EL (cell line): ENCODE measurements around the gene GOLGA6L10.
"Not testable (repeated sequence)": the region's sequence is repeated elsewhere in the genome, so short reads cannot be mapped to it uniquely, and the experiment has no call there.

Source experiments
- DNase-seq: peaks from one replicate; pipeline ENCODE4 v3.0.0-alpha.2; 2016

Gene GOLGA6L10

DNA sequence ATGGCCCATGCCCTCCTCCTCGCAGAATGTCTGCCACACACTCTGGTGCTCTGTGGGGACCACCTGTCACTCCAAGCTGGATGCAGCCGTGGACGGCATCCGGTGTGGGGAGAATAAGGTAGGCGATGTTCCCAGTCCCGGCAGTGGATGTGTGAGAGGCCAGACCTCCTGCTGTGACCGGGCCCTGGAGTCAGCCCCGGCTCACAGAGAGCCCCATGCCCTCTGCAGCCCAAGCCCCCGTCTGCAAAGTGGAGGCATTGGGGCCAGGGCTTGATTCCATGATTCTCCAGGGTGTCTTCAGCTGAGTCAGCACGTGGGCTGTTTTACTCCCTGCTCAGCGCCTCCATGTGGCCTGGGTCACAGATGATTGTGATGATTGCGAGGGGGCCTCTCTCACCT lies 32.2 kb downstream of the GOLGA6L10 start:
- no peak for DNase-seq

DNA sequence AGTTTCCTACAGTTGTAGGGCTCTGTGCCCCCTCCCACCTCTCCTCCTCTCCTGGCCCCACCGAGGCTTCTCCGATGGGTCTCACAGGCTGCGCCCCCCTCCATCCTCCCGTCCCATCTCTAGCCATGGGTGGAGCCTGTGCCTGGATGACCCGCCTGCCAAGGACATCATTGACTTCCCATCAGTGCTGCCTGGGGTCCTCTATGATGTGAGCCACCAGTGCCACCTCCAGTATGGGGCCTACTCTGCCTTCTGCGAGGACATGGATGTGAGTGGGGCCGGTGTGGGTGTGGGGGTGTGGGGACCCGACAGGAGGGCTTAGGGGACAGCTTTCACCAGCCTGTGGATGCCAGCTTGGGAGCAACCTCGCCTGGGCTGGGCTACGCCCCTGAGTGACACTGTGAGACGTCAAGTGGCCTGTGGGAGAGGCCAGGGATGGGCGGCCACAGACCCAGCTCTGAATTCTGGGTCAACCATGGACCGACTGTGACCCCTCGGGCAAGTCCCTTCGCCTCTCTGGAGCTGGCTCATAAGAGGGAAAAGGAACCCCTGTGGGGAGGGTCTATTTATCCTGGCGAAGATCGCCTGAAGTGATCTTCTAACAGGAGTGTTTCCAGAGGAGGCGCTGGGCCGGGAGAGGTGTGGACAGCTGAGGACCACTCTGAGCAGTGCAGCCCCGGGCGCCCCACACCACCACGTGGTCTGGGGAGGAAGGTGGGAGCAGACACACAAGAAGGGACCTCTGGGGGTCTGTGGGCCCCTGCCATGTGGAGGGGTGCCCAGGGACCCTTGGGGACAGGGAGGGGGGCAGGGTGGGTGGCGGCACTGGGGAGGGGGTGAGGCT lies 32.8 kb downstream of the GOLGA6L10 start:
- DNase-seq, result not testable (repeated sequence)

DNA sequence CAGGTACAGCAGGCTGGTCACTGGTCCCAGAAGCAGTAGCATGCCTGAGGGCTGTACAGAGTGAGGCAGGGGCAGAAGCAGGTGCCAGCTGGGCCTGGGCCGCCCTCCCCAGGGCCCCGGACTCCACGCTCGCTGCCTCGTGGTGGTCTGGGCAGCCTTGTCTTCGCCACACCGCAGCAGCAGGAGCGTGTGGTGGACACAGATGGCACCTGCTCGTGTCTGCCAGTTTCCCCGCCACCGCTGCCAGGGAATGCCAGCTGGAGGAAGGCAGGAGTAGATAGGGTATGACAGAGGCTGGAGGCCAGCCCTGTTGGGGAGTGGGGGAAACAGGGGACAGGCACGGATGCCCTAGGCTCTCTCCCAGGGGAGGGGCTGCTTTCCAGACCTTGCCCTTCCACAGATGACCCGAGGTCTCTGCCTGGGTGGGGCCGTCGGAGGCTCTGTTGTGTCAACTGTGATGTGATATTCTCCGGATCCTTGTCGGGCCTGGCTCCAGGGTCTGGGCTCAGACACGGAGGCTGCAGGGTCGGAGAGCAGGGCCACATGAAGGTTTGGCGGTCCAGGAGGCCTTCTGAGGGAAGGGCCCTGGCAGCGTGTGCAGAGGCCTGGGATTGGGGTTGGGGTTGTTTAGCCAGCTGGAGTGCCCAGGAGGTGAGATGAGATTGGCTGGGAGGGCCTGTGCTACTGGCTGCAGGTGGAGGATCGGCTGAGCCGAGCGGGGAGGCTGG lies 33.6 kb downstream of the GOLGA6L10 start:
- no peak for DNase-seq

DNA sequence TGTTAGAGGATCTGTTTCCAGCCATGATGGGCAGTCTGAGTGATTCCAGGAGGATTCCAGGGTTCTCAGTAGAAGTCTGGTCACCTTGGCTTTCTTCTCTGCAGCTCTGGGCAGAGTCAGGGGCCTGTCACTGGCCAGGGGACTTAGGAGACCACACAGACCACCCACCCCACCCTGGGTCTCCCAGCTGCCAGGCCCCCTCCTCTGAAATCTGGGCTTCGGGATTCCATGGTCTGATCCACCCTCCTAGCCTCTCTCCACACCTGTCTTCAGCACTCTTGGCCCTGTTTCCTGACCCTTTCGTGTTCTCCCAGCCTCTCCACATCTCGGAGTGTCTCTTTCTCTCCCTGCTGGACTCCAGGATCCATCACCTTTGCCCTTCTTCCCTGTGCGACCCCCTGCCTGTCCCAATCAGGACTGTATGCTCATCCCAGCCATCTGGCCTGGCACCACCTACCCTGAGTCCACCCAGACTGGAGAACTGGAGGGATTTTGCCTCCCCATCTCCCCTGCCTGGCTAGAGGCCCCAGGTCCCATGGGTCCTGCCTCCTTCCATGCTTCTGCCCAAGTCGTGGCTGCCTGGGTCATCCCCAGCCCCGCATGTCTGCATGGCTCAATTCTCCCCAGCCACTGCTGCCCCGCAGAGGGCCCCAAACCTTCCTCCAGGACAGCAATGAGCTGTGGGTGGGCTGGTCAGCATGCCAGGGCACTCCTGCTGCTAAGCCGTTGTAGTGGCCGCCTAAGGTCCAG lies 34.3 kb downstream of the GOLGA6L10 start:
- DNase-seq, result no peak

DNA sequence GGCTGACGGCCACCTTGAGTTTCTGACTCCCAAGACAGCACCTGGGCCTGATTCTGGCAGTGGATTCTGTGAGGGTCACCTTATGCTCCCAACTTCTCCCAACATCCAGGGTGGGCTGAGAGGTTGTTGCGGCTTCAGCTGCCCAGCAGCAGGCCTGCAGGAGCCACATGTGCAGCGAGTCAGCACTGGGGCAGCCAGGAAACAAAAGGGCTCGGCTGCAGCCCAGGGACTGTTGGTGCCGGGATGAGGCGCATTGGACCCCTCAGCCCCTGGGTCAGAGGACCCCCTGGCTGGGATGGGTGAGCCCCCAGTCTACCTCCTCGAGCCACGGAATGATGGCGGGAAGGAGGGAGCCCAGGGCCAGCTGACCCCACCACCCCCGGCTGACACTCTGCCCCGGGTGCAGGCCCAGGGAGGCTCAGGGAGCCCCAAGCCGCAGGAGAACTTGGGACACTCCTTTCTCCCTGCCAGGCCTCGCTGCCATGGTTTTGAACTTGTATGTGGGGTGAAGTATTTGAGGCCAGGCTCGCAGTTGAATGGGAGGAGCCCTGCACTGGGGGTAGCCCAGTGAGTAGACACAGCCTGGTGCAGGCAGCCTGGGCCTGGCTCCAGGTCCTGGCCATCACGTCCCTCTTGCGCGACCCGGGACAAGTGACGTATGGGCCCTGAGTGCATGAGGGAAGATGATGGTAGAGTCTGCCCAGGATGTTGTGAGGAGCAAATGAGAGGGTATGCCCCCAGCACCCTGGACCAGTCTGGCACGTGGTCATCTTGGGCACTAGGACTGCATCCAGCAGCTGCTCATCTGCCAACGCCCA lies 35.1 kb downstream of the GOLGA6L10 start:
- not testable (repeated sequence) for DNase-seq

DNA sequence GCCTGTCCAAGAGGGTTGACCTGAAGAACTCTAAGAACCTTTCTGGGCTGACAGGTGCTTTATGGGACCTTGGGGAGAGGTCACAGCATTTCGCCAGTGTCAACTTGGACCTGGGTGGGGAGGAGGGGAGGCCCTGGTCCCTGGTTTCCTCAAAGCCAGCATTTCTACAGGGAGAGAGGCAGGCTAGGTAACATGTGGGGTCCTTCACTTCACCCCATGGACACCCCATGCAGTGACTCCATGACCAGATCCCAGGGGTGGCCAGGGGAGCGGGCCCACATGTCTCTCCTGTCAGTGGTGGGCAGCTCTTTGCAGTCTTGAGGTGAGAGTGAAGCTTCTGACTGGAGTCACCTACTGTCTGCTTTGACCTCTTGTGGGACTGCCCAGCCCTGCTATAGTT lies 35.8 kb downstream of the GOLGA6L10 start:
- no peak for DNase-seq

DNA sequence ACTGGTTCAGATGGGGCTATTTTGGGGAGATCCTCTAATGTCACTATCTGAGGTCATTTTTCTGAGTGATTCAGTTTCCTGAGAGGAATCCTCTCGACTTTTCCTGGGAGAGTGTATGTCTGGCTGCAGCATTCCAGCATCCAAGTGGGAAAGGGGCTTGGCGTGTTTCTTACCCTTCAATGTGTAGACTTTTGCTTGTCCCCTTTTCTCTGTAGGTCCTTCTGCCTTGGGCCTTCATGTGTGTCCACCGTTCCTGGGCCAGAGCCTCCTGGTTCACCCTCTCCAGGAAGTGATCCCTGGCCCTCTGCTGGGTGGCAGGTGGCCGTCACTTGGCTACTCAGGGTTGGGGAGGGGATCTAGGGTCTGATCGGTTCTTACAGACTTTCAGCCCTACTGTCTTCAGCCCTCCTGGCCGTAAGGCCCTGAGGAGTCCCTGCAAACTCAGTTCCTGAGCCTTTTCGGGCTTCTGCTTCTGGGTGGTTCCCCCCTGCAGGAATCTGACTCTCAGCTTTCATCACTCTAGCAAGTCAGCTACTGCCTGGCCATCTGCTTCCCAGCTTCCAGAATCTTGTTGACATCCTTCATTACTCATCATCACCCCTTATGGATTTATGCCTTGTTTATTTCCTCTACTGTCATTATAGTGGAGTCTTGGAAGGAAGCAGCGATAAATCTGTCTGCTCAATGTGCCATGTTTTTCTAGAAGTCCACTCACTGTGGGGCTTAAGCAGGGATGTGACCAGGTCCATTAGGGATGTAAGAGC lies 36.5 kb downstream of the GOLGA6L10 start:
- peak; percentile 40 for DNase-seq

DNA sequence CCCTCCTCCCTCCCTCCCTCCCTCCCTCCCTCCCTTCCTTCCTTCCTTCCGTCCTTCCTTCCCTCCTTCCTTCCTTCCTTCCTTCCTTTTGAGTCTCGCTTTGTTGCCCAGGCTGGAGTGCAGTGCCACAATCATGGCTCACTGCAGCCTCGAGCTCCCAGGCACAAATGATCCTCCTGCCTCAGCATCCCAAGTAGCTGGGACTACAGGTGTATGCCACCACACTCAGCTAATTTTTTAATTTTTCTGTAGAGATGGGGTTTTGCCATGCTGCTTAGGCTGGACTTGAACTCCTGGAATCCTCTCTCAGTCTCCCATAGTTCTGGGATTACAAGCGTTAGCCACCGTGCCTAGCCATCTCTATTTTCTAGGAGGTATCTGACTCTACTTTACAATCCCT lies 38.0 kb downstream of the GOLGA6L10 start:
- DNase-seq, result not testable (repeated sequence)

DNA sequence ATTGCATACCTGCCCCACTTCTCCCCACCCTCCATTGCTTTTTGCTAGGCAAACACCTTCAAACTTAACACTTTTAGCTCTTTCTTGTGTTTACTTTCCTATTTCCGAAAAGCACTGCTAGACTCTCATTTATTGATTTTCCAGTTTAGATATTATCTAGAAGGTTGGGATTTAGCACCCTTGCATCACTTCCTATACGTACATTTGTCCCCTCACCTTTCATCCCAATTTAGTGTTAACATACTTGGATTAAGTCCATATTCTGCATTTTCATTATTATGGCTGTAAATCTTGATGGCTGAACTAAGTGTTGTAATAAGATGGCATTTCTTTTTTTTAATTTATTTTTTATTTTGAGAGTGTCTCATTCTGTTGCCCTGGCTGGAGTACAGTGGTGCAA lies 39.5 kb downstream of the GOLGA6L10 start:
- no peak for DNase-seq

DNA sequence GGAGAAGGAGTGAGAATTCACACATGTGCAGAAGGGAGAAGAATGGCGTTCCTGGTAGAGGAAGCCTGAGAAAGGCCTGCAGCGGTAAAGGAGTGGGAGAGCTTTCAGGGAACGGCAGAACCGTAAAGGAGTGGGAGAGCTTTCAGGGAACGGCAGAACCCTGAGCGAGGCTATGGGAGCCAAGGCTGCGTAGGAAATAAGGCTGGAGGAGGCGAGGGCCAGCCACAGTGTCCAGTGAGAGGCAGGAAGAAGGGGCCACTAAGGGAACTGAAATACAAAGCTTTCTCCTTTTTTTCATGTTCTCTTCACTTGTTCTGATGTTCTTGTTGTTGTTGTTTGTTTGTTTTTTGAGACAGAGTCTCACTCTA lies 41.6 kb downstream of the GOLGA6L10 start:
- DNase-seq, result no peak

DNA sequence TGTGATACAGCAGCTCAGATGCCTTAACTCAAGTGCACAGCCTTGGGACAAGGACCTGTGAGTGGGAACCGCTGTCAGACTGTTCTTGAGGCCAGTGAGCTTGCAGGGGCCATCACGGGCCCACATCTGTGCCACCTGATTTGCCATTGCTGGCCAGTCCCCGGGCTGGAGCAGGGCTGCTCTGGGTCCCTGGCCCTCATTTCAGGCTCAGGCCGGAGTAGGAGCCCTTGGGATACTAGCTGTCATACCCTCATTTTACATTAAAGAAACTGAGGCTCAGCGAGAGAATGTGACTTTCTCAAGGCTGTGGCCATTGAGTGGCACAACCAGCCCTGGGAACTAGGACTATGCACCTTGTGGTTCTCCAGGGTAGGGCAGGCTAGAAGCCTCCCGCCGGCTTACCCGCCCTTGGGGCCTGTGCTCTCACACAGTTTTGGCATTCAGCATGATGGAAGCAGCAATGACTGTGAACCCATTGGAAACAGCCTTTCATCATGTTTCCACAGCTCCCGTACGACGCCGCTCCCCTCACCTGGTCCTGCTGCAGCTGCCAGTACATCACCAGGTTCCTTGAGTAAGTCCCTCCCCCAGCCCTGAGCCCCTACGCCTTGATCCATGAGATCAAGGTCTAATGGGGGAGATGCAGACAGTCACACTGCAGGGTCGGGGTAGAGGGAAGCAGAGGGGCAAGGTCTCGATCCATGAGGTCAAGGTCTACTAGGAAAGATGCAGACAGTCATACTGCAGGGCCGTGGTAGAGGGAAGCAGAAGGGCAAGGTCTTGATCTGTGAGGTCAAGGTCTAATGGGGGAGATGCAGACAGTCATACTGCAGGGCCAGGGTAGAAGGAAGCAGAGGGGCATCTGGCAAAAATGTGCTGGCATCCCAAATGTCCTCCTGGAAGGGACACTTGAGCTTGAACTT lies 42.2 kb downstream of the GOLGA6L10 start:
- DNase-seq, result no peak

DNA sequence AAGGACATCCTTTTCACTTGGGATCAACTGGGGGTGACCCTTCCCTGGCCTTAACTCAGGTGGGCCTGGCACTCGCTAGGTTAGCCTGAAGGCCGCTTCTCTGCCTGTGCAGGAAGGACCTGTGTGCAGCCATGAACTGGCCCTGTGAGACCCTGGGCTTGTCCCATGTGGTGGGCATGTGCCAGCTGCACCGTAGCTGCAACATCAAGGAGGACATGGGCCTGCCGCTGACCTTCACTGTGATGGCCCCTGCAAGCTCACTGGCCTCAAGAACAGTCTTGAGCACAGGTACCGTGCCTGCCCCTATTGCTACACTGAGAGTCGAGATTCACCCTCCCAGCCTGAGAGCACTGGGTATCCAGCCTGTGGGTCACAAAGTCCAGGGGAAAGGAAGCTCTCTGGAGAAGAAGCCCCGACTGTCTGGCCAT lies 43.6 kb downstream of the GOLGA6L10 start:
- no peak for DNase-seq

DNA sequence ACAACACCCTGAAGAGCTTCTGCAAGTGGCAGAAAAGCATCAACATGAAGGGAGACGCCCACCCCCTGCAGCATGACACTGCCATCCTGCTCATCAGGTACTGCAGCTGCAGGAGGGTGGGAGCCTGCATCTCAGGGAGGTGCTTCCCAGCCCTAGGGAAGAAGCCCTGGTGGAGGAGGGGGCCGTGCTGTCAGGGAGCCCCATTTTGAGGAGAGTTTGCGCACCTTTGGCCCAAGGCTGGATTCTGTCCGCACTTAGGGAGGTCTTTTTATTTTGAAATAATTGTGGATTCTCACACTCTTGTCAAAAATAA lies 44.5 kb downstream of the GOLGA6L10 start:
- no peak for DNase-seq

DNA sequence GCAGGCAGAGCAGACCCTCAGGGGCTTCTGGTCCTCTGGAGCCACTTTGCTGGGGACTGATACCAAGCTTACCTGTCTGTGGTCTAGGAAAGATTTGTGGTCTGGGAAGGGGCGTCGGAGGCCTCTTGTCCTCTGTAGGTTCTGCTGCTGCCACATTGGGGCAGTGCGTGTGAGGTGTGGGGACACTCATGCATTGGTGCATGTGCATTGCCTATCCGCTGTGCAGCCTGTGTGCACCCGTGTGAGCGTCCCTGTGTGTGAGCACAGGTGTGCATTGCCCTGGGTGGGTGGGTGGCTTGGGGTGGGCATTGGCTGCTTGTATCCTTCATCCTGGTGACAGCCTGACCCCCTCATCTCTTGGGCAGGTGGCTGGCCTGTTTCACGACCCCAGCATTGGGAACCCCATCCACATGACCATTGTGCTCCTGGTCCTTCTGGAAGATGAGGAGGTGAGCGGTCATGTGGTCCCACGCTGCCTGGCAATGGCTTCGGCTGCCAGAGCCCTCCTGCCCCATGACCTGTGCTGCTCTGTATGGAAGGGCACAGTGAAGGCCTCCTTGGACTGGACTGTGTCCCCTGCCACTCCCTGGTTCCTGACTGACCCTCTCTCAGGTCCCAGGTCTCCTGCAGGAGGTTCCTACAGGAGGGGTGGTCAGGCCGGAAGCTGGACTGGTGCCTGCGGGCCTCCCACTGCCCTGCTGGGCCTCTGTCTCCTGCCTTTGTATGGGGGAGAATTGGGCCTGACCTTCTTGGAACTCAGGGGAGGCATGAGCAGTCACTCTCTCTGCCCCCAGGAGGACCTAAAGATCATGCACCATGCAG lies 45.1 kb downstream of the GOLGA6L10 start:
- DNase-seq, result no peak

DNA sequence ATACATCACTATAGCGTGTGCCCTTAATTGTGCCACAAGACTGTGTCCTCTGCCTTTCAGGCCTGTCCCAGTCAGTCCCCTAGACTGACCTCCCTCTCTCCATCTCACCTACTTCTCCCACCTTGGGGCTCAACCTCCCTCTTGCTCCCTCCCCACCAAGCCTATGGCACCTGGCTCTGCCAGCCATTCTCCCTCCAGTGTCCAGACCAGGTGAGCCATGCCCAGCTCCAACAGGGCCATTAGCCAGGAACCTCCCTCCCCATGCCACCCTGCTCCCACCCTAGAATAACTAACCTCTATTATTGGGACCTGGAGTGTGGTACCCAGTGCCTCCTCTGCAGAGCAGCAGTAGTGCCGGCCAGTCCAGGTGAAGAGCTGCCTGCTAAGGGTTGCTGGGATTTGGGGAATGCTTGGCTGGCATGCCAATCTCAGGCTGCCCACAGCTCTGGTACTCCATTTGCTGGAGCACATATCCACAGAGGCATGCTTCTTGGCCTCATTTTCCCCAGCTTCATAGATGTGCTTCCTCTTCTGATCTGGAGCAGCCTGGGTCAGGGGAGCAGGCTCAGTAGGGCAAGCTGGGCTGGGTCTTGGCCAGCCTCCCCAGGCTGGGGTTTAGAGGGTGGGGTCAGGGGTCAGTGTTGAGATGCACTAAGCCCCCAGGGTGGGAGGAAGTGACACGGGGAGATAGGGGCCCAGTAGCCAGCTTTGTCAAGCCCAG lies 47.8 kb downstream of the GOLGA6L10 start:
- no peak for DNase-seq

DNA sequence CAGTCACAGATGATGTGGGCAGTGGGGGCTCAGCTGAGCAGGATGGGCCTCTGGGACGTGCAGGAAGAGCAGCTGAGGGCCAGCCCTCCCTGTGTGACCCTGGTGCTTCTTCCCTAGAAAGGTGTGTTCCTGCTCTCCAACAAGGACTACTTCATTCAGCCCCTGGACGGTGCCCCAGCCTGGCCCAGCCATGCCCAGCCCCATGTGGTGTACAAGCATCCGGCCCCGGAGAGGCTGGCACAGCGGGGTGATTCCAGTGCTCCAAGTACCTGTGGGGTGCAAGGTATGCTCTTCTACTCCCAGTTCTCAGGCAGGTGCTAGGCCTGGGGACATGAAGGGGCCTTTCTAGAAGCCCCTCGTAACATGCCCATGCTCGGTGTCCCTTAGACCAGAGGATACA lies 48.4 kb downstream of the GOLGA6L10 start:
- no peak for DNase-seq

DNA sequence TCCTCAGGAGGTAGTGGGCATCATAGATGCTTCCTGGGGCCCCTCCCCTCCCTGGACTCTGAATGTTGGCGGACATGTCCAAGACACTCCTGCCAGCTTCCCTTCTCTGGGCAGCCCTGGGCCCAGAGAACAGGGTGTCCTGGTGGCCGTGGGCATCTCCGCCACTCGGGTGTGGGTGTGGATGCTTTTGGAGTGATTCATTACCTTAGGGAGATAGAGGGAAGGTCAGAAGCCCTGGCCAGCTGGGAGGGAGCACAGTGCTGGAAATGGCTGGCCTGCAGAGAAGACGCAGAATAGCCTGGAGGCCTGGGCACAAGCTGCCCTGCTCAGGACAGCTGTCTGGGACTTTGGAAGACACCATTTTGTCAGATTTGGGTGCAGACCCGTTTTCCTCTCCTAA lies 48.9 kb downstream of the GOLGA6L10 start:
- peak; percentile 56 for DNase-seq

DNA sequence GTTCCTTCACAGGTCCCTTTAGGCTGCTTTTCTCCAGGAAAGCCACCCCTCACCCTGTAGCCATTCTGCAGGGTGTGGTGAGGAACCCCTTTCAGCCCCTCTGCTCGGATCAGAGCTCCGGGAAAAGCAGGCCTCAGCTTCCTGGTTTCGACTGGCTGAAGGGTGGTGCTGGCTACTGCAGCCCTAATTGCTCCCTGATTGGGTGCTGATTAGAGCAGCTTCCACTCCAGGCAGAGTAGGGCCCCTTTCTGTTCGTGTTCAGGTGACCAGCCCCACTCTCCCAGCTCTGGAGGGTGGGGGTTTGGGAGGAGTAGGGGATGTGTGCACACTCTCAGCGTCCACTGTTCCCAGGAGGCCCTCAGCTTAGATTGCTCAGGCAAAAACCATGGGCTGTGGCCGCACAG lies 49.8 kb downstream of the GOLGA6L10 start:
- not testable (repeated sequence) for DNase-seq

DNA sequence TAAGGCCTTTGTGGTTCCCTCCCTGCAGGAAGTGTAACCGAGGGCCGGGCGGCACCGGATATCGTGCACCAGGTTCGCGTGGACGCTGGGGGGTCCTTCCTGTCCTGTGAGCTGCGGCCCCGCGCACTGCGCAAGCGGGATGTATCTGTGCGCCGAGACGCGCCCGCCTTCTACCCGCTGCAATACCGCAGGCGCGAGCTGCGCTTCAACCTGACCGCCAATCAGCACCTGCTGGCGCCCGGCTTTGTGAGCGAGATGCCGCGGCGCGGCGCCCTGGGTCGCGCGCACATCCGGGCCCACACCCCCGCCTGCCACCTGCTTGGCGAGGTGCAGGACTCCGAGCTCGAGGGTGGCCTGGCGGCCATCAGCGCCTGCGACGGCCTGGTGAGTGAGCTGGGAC lies 50.8 kb downstream of the GOLGA6L10 start:
- DNase-seq, result no peak
